BE2C (cell line): ENCODE measurements around the gene PGC.

Source experiments
- DNase-seq: peaks from one replicate; pipeline ENCODE4 v3.0.0-alpha.2; 2020
- H3K27me3 ChIP-seq: fragments of 250-450 bp; sonication (Bioruptor Pico); 2 replicates; pipeline ENCODE4 v1.5.1; 2020; ENCODE audit warnings: mild to moderate bottlenecking
- H3K36me3 ChIP-seq: fragments of 250-450 bp; sonication (Bioruptor Pico); 2 replicates; pipeline ENCODE4 v1.5.1; 2020; ENCODE audit warnings: mild to moderate bottlenecking
- H3K4me1 ChIP-seq: fragments of 250-450 bp; sonication (Bioruptor Pico); 2 replicates; pipeline ENCODE4 v1.5.1; 2020
- H3K4me3 ChIP-seq: 2 replicates; pipeline ENCODE4 v1.5.1; 2011; ENCODE audit warnings: low read depth, low read length
- H3K9me3 ChIP-seq: fragments of 250-450 bp; sonication (Bioruptor Pico); 2 replicates; pipeline ENCODE4 v1.5.1; 2020
- CTCF ChIP-seq: IDR thresholded peaks from 2 replicates; pipeline ENCODE4 v1.5.1; 2012; ENCODE audit warnings: mild to moderate bottlenecking, low read depth, low read length

Gene PGC

GRCh38 chr6:41778895-41779294 lies 31.7 kb upstream of the PGC start:
- H3K27me3 ChIP-seq, result no peaks in the 10 kb centered on the region
- no peaks in the 10 kb centered on the region for H3K4me1 ChIP-seq
- no peak for TF ChIP-seq CTCF
- H3K9me3 ChIP-seq, result no peaks in the 10 kb centered on the region
- no peak for DNase-seq
- peak overlapping the region; percentile 70 for H3K4me3 ChIP-seq
- no peaks in the 10 kb centered on the region for H3K36me3 ChIP-seq

- Histone ChIP-seq H3K4me1 (no peaks in the 10 kb centered on the region), H3K36me3 (no peaks in the 10 kb centered on the region), H3K4me3 (no peak overlapping the region), H3K9me3 (no peaks in the 10 kb centered on the region), H3K27me3 (no peaks in the 10 kb centered on the region)
- no peak for TF ChIP-seq CTCF
- no peak for DNase-seq
Observed at GRCh38 chr6:41777551-41778285, 30.5 kb upstream of the PGC start.

- TF ChIP-seq CTCF, result no peak
- H3K4me3 ChIP-seq, result no peak overlapping the region
- no peaks in the 10 kb centered on the region for H3K27me3 ChIP-seq
- H3K36me3 ChIP-seq, result no peaks in the 10 kb centered on the region
- H3K4me1 ChIP-seq, result no peaks in the 10 kb centered on the region; the same call in 1 of the 2 replicates
- H3K9me3 ChIP-seq, result no peaks in the 10 kb centered on the region
- DNase-seq, result no peak
Observed at GRCh38 chr6:41775293-41775882, 28.2 kb upstream of the PGC start.

GRCh38 chr6:41774841-41775240 lies 27.6 kb upstream of the PGC start:
- no peaks in the 10 kb centered on the region; the same call in 1 of the 2 replicates for H3K4me1 ChIP-seq
- no peak for DNase-seq
- H3K9me3 ChIP-seq, result no peaks in the 10 kb centered on the region
- no peak overlapping the region for H3K4me3 ChIP-seq
- TF ChIP-seq CTCF, result no peak
- no peaks in the 10 kb centered on the region for H3K27me3 ChIP-seq
- H3K36me3 ChIP-seq, result no peaks in the 10 kb centered on the region

GRCh38 chr6:41771058-41771983 lies 24.1 kb upstream of the PGC start:
- H3K36me3 ChIP-seq, result no peaks in the 10 kb centered on the region
- TF ChIP-seq CTCF, result no peak

More at GRCh38 chr6:41771058-41771983, 24.1 kb upstream of the PGC start:
- Histone ChIP-seq H3K4me3 (no peak overlapping the region), H3K9me3 (no peaks in the 10 kb centered on the region), H3K4me1 (peaks cover 26% of the 10 kb centered on the region), H3K27me3 (no peaks in the 10 kb centered on the region)
- no peak for DNase-seq
